ENCODE data around the gene CELA2B.

DNA sequence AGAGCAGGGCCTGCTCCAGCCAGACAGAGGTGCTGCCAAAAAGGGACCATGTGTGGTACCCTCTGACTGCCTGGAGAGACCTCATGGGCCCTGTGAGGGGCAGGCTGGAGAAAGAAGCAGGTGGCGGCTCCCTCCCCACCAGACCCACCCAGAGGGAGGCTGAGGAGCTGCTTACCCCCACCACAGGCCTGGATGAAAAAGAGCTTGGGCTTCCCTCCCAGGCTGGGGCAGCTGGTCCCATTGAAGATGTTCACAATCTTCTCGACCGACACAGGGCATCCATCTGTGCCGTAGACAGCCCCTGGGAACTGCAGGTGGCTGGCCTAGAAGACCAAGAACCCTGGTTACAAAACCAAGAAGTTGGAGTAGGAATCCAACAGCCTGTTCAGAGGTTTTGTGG, 28.5 kb downstream of the CELA2B start:
- TF ChIP-seq, protein P1, sequence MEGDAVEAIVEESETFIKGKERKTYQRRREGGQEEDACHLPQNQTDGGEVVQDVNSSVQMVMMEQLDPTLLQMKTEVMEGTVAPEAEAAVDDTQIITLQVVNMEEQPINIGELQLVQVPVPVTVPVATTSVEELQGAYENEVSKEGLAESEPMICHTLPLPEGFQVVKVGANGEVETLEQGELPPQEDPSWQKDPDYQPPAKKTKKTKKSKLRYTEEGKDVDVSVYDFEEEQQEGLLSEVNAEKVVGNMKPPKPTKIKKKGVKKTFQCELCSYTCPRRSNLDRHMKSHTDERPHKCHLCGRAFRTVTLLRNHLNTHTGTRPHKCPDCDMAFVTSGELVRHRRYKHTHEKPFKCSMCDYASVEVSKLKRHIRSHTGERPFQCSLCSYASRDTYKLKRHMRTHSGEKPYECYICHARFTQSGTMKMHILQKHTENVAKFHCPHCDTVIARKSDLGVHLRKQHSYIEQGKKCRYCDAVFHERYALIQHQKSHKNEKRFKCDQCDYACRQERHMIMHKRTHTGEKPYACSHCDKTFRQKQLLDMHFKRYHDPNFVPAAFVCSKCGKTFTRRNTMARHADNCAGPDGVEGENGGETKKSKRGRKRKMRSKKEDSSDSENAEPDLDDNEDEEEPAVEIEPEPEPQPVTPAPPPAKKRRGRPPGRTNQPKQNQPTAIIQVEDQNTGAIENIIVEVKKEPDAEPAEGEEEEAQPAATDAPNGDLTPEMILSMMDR (conservative IDR thresholded peaks at IDR 0.05; ENCODE audit: low read length) = no peak
- no peak for TF ChIP-seq EZH2phosphoT487 (IDR thresholded peaks at IDR 0.05; ENCODE audit: borderline replicate concordance, low read depth, low read length)

Data from OCI-LY7 (cell line).